Stimulated activated CD4-positive, alpha-beta T cell treated with anti-CD3 and anti-CD28 coated beads, Interleukin-4, amount 100 ng/mL, for 1 hour (primary cell): ENCODE results near the gene EIF1AD.
"Not testable (repeated sequence)": the region's sequence is repeated elsewhere in the genome, so short reads cannot be mapped to it uniquely, and the experiment has no call there.

Source experiments
- DNase-seq: peaks from one replicate; pipeline ENCODE4 v3.0.0-alpha.2; 2020

Gene EIF1AD

DNA sequence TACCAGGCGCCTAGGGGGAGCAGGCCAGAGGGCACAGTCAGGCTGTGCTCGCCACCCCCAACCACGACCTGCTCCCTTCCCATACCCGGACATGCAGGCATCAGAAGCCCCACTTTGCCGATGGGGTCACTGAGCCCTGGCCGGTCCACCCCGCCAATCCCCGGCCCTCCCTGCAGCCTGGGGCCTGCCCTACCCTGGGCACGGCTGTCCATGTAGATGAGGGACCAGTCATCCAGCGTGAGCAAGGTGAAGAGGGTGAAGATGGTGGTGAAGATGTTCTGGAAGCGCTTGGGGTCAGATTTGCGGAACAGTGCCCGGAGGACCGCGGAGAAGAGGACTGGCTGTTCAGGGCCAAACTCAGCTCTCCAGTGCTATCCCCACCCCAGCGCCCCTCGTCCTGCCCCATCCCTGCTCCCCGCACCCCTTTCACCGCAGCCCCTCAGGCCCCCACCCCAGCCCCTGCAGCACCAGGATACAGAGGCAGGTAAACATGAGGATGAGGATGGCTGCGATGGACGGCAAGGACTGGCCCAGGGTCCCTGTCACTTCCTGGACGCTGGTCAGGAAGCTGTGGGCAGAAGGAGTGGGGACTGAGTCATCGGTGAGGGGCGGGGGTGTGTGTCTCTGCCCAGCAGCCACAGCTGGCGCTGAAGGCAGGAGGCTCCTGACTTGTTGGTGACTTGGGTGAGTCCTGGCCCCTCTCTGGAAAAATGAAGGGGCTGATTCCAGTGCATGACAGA is 18.8 kb upstream of the EIF1AD start:
- DNase-seq, result no peak

DNA sequence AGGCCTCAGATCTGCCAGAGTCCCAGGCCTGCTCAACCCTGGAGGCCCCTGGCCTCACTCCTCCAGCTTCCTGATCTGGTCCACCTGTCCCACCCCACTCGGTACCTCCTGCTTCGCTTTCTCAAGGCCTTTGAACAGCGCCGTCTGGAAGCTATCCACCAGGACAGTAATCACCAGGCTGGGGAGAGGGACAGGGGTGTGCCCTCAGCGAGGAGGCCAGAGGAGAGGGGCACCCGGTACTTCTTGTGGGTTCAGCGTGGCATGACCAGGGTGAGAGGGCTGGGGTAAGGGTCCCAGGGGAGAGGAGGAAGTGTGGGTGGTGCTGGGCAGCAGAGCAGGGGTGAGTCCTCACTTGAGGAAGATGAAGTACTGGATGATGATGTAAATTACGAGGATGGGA is 18.3 kb upstream of the EIF1AD start:
- no peak for DNase-seq

DNA sequence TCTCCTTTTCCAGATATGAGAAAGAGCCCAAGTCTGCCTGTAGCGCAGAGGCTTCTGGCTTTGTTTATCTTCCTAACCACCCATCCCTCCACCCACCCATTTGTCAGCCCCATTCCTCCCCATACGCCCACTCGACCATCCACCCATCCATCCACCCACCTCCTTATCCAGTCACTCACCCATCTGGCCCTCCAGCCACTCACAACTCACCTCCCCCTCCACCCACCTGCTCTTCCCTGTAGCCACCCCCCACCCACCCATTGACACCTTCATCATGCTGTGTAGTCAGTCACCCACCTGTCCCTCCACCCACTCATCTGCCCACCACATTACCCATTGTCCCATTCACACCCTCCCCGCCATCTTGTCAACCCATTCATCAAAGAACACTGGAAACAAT is 15.4 kb upstream of the EIF1AD start:
- no peak for DNase-seq

DNA sequence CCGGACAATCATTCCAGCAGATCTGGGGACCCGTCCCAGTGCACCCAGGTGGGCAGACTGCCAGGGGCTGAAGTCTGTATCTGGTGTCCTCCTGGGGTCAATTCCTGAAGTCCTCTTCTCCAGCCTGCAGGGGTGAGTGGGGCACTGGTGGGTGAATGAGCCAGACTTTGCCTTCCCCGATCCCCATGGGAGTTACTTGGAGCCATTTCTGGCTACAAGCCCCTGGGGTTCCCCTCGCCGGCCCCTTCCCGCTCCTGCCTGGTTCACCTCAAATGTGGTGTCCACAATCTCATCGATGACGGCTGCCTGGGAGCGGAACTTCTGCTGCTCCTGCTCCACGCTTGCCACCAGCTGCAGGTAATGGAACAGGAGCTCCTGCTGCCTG is 14.8 kb upstream of the EIF1AD start:
- no peak for DNase-seq

DNA sequence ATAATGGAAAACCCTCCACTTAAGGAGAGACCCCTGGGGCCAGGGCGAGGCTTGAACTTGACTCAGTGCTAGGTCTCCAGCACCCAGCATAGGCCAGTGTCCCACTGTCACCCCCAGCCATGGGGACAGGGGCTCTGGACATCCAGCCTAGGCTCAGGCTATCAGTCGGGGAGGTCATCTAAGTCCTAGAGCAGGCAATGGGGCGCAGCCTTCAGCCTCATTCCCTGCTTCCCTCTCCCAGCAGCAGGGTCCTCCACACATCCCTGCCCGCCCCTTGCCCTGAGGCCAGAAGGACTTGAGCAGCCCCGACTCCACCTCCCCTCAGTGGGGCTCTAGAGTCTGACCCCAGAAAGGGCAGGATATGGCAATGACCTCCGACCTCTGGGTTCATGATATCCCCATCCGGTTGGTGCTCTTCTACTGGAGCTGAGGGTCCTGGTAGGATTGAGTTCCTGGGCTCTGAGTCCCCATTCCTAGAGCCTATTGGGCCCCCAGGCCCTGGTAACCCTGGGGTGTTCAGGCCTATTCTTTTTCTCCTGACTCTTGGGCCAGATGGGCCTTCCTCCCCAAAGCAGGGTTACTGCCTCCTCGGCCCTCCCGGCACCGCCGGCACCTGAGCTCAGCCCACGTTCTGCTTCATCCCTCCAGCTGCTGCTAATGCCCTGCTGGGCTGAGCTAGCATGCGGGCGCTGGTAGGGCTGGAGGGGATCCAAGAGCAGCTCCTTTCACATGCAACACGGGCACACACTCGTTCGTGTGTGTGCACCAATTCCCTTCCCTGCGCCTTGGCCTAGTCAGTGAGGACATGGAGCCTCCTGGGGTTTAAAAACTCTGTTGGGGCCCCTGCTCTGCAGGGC is 14.2 kb upstream of the EIF1AD start:
- no peak for DNase-seq

DNA sequence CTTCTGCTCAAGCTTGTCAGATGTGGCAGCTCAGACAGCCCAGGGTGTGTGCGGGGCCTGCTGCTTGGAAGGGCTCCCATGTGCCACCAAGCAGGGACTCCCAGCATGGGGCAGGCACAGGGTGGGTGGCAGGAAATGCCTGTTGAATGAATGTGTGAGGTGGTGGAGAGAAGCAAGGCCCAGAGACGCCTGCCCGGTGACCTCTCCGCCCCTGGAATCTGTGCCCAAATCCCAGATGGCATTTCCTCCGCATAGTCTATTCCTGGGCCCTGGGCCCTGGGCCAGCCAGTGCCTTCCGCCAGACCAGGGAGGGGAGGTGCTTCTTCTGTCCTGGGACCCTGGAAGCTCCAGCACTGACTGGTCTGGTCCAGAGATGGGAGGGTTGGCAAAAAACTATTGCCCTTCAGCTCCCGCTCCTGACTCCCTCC is 13.5 kb upstream of the EIF1AD start:
- no peak for DNase-seq

DNA sequence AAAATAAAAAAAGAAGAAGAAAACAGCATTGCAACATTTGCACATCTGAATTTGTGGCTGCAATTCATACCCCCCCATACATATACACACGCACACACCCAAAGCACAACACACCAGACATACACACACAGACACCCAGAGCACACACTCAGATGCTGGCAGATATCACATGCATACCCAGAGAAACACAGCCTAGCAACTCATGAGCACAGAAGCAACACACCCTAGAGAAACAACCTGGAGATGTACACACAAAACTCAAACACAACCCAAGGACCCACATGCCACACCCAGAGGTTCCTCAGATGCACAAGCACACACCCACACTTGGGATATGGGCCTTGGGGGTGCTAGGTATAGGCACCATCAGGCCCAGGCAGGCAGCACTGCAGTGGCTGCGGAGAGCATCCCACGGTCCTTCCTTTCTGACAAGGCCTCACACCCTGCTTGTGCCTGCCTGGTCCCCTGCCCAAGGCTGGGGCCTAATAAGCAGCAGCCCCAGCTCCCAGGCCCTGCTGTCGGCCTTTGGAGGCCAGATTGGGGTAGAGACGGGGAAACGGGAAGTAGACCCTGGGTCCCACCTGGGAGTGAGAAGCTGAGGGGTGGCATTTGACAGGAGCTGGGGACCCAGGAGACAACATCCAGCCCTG is 13.0 kb upstream of the EIF1AD start:
- no peak for DNase-seq

DNA sequence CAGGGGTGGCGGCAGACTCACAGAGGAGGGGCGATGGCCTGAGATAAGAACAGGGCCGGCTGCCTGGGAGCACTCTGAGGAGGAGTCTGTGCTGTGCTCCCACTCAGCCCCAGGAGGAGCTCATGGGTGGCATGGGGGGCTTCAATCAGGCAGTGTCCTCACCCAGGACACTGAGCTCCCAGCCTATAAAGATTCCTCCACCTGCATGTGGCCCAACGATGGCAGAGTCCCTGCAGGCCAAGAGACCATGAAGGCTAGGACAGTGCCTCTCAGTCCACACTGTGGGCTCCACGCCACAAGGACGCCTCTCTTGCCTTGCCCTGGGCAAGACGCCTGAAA is 11.8 kb upstream of the EIF1AD start:
- no peak for DNase-seq

DNA sequence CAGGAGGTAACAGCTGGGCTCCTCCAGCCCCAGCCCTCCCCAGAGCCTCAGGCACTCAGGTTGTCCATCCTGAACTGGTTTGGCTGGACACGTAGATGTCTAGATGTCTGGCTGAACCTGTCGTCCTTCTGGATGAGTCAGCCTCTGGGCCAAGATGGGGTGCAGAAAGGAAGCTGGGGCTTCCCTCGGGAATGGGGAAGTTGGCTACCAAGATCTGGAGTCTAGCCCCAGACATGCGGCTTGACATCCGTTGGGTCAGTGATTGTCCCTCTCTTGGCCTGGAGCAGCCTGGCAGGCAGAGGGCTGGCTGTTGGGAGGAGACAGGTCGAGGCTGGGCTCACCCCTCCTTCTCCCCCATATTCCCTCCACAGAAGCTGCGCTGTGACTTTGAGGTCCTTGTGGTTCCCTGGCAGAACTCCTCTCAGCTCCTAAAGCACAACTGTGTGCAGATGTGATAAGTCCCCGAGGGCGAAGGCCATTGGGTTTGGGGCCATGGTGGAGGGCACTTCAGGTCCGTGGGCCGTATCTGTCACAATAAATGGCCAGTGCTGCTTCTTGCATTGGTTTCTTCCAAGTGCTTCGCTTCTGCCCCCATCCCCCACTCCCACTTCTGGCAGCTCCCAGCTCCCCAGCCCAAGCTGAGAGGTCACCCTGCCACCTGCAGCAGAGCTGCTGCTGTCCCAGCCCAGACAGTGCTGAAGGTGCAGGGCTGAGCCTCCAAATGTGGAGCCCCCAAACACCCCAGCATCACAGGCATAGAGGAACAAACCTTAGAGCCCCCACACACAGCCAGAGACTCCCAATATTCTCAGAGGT is 11.2 kb upstream of the EIF1AD start:
- DNase-seq, result no peak

DNA sequence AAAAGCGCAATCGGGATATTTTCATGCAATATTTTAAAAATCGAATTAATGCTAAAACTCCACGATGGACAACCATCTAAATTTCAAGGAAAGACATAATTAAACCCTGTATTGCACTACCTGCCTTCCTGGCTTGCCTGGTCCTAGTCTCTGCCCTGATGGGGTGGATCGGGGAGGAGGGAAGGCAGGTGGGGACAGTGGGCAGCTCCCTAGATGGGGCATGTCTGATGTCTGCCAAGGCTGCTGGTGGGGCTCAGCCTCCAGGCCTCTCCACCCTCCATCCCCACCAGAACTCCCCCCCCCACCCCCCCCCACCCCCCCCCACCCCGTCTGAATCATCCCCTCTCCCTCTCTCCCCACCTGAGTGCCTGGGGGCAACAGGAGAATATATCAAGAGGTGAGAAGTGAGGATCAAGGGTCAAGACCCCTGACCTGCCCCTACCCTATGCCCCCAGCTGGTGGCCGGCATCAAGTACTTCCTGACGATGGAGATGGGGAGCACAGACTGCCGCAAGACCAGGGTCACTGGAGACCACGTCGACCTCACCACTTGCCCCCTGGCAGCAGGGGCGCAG is 10.5 kb upstream of the EIF1AD start:
- DNase-seq, result no peak

DNA sequence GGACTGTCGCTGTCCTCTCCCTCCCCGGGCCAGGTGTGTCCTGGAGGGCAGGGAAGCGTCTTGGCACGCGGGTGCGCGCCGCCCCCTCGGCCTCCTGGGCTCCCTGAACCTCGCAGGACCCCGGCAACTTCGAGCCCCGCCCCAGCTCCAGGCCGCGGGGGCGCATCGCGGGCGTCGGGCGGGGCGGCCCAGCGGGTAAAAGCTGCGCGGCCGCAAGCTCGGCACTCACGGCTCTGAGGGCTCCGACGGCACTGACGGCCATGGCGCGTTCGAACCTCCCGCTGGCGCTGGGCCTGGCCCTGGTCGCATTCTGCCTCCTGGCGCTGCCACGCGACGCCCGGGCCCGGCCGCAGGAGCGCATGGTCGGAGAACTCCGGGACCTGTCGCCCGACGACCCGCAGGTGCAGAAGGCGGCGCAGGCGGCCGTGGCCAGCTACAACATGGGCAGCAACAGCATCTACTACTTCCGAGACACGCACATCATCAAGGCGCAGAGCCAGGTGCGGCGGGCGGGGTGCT is 9.9 kb upstream of the EIF1AD start, which contains the start of gene CST6:
TSS of gene CST6 (plus strand) at position 224 of the 519 bp plus-strand sequence. CDS start at position 261, 37 bp downstream.
- DNase-seq, result no peak

DNA sequence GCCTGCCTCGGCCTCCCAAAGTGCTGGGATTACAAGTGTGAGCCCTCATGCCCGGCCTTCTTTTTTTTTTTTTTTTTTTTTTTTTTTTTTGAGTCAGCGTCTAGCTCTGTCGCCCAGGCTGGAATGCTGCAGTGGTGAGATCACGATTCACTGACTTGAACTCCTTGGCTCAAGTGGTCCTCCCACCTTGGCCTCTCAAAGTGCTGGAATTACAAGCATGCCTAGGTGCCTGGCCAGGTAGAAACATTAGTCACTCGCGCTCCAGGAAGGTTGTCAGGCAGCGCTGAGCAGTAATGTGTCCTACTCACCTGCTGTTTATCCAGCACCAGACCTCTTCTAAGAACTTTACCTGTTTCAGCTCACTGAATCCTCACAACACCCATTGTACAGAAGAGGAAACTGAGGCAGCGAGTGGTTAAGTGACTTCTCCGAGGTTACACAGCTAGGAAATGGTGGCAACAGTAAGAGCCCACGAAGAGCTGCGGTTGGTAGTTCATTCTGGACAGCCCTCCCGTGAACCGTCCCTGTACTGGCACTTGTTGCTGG is 9.4 kb upstream of the EIF1AD start:
- DNase-seq, result no peak

DNA sequence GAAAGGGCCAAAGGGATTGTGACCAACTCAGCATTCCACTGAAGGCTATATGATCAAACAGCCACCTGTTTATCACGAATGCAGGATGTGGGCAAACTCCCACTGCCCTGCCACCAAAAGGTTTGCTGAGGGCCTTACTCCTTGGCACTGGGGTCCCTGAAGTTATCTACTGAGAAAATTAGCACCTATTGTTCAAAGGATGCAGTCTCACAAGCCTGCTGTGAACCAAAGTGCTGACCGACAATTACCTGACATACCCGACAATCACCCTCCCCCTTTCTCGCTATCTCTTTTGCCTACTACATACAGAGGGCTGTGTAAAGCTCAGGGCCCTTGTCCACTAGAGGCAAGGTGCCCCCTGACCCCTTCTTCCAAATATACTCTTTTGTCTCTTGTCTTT is 8.1 kb upstream of the EIF1AD start:
- DNase-seq, result not testable (repeated sequence)

DNA sequence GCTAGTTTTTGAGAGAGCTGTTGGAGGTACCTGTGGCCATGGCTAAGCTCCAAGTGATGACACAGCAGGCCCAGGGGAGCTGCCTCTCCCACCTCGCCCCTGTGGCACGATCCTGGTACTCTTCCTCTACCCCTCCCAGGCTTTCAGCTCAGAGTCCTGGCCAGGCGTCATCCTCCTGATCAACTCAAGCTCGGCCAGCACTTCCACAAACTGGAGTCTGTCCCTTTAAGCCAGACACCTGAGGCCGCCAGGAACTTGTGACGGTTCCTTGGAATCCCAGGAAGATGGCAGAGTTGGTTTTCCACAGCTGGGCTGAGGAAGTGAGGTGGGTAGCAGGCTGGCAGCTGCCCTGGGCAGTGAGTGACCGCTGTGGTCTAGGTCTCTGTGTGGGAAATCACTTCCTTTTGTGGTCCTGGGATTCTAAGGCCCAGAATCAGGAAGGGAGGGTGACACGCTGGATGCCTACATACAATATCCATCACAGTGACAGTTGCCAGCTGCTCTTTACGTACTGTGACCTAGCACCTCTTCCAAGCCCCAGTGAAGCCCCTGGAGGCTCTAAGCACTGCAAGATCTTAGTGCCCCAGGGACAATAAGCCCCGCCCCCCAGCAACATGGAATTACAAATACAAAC is 6.6 kb upstream of the EIF1AD start:
- no peak for DNase-seq

DNA sequence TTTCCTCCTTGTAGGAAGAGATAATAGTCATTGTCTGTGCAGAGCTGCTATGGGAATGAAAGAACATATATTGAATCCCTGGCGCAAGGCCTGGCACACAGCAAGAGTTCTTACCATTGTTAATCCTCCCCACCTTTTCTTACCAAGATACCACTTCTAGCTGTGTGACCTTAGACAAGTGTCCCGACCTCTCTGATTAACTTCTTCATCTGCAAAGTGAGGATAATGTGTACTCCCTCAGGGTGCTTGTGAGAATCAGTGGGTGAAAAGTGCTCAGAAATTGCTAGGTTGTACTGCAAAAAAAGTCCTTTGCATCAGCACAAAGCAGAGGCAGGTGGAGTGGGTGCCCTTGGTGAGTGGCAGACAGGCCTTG is 6.1 kb upstream of the EIF1AD start:
- no peak for DNase-seq

DNA sequence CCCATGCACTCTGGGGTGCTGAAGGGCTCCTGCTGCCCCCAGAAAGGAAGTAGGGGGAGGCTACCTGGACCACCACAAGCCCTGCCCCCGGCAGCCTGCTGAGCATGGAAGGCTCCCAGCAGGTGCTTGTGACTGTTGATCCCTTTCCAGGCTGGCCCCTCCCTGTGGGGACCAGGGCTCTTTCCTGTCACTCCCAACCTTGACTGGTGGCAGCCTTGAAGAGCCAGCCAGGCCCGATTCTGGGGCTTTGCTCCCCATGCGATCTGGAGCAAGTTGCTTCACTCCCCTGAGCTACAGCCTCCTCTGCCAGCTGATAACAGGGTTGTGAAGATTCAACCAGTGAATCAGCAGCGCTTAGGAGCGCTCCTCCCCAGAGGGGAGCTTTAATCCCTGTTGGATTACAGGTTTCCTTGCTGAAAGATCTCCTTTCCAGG is 5.3 kb upstream of the EIF1AD start:
- DNase-seq, result no peak

DNA sequence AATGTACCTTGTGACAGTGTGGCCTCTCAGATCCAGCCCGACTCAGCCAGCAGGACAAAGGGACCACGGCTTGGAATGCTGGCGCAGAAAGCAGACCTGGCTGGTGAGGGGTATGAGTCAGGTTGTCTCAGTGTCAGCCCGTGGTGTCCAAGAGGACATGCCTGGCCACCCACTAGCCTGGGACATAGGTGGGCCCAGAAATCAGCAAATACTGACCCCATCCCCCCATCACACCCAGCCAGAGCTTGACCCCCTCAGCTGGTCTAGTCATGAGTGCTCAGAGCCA is 4.9 kb upstream of the EIF1AD start:
- no peak for DNase-seq

DNA sequence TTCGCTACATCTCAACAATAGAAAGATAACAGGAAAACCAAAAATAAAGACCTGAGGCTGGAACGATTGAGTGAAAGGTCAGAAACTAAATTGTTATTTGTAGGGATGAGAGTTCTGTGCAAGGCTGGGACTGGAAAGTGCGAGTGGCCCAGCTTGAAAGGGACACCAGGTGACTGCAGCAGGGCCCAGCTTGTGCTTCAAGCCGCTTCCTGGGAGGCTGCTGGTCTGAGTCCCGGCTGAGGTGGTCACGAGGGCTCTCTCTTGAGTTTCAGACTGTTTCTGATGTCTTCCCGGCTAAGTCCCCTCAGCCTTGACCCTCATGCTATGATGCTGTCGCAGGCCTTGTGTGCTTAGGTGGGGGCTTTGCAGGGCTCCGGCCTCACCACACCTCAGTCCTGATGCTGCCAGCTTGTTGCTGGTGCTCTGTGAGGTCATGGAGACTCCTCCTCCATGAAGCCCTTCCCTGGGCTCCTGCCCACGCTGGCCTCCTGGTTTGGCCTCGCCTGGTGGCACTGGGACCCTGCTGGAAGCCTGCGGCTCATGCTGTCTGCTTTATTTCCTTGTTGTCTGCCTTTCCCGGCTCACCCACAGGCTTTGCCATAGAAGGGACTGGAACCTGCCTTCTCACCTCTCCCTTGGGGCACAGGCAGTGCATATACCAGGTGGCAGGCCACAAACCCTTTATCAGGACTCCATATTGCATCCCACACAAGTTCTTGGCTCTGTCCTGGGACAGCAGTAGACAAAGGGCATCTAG is 4.4 kb upstream of the EIF1AD start:
- no peak for DNase-seq

DNA sequence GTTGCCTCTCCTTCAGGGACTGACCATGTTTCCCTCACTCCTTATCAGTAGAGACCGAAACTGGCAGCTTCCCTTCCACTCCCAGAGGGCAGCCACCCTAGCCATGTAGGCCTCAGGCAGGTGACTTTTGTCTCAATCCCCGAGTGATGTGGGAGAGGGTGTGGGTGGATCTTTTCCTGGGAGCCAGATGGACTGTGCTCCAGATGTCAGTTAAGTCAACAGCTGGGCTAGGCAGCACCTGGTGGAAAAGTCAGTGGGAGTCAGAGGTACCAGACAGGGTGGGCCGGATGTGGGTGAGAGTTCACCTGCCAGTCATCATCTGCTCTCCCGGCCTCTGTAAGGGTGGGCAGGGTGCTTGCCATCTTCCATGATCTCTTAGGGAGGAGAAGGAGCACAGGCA is 2.2 kb upstream of the EIF1AD start:
- no peak for DNase-seq

DNA sequence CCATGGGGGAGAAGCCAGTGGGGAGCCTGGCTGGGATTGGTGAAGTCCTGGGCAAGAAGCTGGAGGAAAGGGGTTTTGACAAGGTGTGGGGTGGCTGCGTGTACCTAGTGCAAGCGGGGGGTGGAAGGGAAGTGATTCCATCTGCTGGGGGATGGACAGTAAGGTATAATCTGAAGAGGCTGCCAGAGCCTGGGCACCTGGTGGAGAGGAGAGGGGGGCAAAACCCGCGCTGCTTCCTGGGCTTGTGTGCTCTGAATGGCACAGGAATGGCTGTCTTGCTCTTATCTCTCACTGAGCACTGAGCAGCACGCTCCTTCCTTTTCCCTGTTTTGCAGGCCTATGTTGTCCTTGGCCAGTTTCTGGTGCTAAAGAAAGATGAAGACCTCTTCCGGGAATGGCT is 1.3 kb upstream of the EIF1AD start:
- no peak for DNase-seq

DNA sequence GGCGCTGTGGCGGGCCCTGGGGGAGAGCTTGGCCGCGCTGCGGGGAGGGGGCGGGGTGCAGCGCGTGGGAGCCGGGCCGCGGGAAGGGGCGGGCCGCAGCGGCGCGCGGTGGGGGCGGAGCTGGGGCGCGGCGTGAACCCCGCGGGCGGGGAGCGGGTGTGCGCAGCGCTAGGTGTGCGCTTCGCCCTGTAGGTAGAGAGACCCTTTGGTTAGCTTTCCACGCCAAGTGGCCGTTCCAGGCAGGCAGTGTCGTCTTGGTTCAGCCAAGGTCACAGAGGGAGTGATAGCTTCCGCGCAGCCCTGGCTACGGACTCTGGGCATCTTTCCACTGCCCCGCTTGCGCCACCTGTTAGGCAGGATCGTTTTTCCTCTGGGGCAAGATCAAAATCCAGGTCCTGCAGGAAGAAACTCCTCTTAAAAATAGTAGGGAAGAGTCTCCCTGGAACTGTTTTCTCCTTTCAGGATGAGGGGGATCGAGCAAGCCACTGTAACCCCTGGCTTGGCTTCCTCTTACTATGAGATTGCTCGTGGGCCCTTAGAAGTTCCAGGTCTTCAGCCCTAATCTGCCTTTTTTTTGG is 780 bp upstream of the EIF1AD start:
- DNase-seq, result peak; percentile 71
